B cell (primary cell): ENCODE results near the gene PTPRN2. TPM values are rescaled to one million over a fixed set of nuclear protein-coding genes. Genes with fewer than 3 reads are reported as not detected.

Experiments
- ATAC-seq: fragments of 200-7000 bp; cut with Tn5 transposase; one replicate; pipeline ENCODE4 v1.10.0; 2021; ENCODE audit warnings: low read depth, mild to moderate bottlenecking, moderate number of reproducible peaks, moderate library complexity
- CTCF ChIA-PET: fragments of 350-600 bp; sonication (Branson Sonifier 250); formaldehyde crosslinking; loops from one replicate; lab custom pipeline; 2021; ENCODE audit warnings: antibody characterized with exemption, inconsistent platforms; lab: Charles Lee
- POLR2A ChIA-PET: fragments of 350-600 bp; sonication (Branson Sonifier 250); formaldehyde crosslinking; loops from one replicate; lab custom pipeline; 2021; ENCODE audit warnings: antibody characterized with exemption; lab: Charles Lee
- DNase-seq: peaks from one replicate; pipeline ENCODE4 v3.0.0; 2013
- H2AFZ ChIP-seq: 2 replicates; pipeline ENCODE4 v1.6.1; 2012; ENCODE audit warnings: mild to moderate bottlenecking, low read depth, low read length; ENCODE audit not compliant: insufficient read depth, poor library complexity, severe bottlenecking
- H3K27ac ChIP-seq, 2 donors: 1 replicate in 1 of 2; 2 replicates in 1 of 2; pipeline ENCODE4 v1.5.1; 2012 to 2013; ENCODE audit warnings: low read length in 2 of 2, mild to moderate bottlenecking in 2 of 2, moderate library complexity in 1 of 2
- H3K27me3 ChIP-seq, 4 experiments: fragments of 200-600 bp in 1 of 4; sonication (generic) in 1 of 4; replicated peaks in 1 of 4; 1 replicate in 2 of 4; 2 replicates in 2 of 4; pipeline versions ENCODE4 v1.6.1 to v1.7.0; 2013 to 2016; ENCODE audit warnings: low read length in 3 of 4, mild to moderate bottlenecking in 2 of 4, mixed read lengths in 1 of 4, moderate library complexity in 1 of 4; ENCODE audit not compliant: insufficient read depth in 4 of 4, control insufficient read depth in 3 of 4; ENCODE audit errors: control extremely low read depth in 1 of 4
- H3K36me3 ChIP-seq, 2 experiments: replicated peaks in 1 of 2; 1 replicate in 1 of 2; 2 replicates in 1 of 2; pipeline versions ENCODE4 v1.6.1 to v1.7.1; 2013; ENCODE audit warnings: low read length in 1 of 2; ENCODE audit not compliant: insufficient read depth in 2 of 2, control insufficient read depth in 1 of 2; ENCODE audit errors: control extremely low read depth in 1 of 2, extremely low read depth in 1 of 2
- H3K4me1 ChIP-seq, 2 donors: fragments of 200-600 bp in 1 of 2; sonication (generic) in 1 of 2; 1 replicate in 1 of 2; 2 replicates in 1 of 2; pipeline versions ENCODE4 v1.5.1 to v1.6.1; 2013 to 2017; ENCODE audit warnings: low read length in 2 of 2; ENCODE audit not compliant: control insufficient read depth in 2 of 2, insufficient read depth in 2 of 2
- H3K4me2 ChIP-seq: replicated peaks from 2 replicates; pipeline ENCODE3; 2012; ENCODE audit warnings: mild to moderate bottlenecking, low read depth, low read length; ENCODE audit not compliant: poor library complexity, severe bottlenecking
- H3K4me3 ChIP-seq, 5 experiments: fragments of 200-600 bp in 1 of 5; sonication (generic) in 1 of 5; 1 replicate in 3 of 5; 2 replicates in 2 of 5; pipeline versions ENCODE4 v1.5.1 to v1.7.0; 2011 to 2016; ENCODE audit warnings: low read length in 4 of 5, mild to moderate bottlenecking in 4 of 5, low read depth in 2 of 5, control low read depth in 1 of 5, moderate library complexity in 1 of 5; ENCODE audit not compliant: insufficient read depth in 1 of 5; ENCODE audit errors: control extremely low read depth in 1 of 5, extremely low read depth in 1 of 5
- H3K79me2 ChIP-seq: fragments of 200-600 bp; sonication (generic); one replicate; pipeline ENCODE4 v1.6.0; 2016; ENCODE audit warnings: low read length; ENCODE audit not compliant: control insufficient read depth, insufficient read depth
- H3K9ac ChIP-seq: fragments of 200-600 bp; sonication (generic); 2 replicates; pipeline ENCODE4 v1.6.1; 2017; ENCODE audit warnings: mild to moderate bottlenecking, low read length, moderate library complexity
- H3K9me3 ChIP-seq, 3 donors: one replicate each; pipeline versions ENCODE4 v1.6.1 to v1.7.1; 2013; ENCODE audit warnings: low read length in 2 of 3; ENCODE audit not compliant: control insufficient read depth in 2 of 3, insufficient read depth in 1 of 3; ENCODE audit errors: control extremely low read depth in 1 of 3
- H4K20me1 ChIP-seq: 2 replicates; pipeline ENCODE4 v1.6.0; 2012; ENCODE audit warnings: mild to moderate bottlenecking, low read length; ENCODE audit not compliant: insufficient read depth, control insufficient read depth, poor library complexity, severe bottlenecking
- H3K27ac Mint-ChIP-seq: one replicate; pipeline ENCODE4 v1.8.0; 2021; ENCODE audit warnings: mixed read lengths
- H3K27me3 Mint-ChIP-seq: one replicate; pipeline ENCODE4 v1.8.0; 2021; ENCODE audit warnings: mixed read lengths
- H3K4me1 Mint-ChIP-seq: one replicate; pipeline ENCODE4 v1.8.0; 2021; ENCODE audit warnings: mixed read lengths
- H3K4me3 Mint-ChIP-seq: one replicate; pipeline ENCODE4 v1.8.0; 2021; ENCODE audit warnings: mixed read lengths
- H3K9me3 Mint-ChIP-seq: one replicate; pipeline ENCODE4 v1.8.0; 2022; ENCODE audit warnings: mixed read lengths; ENCODE audit not compliant: insufficient read depth
- CTCF ChIP-seq: fragments of 200-600 bp; IDR thresholded peaks from one replicate; pipeline ENCODE4 v1.8.0; 2022; ENCODE audit warnings: antibody characterized with exemption, mild to moderate bottlenecking
- EZH2 ChIP-seq: IDR thresholded peaks from 2 replicates; pipeline ENCODE4 v1.6.1; 2012; ENCODE audit warnings: borderline replicate concordance, low read depth, mild to moderate bottlenecking, moderate library complexity, low read length; ENCODE audit not compliant: insufficient read depth, poor library complexity, severe bottlenecking
- WGBS: methylation state at CpG from one replicate; pipeline ENCODE4 v1.1.5; 2013; ENCODE audit warnings: missing lambda C conversion rate; ENCODE audit not compliant: insufficient coverage; 5-methylcytosine and 5-hydroxymethylcytosine counted together
- intact Hi-C: fragments of 100-400 bp; cut with micrococcal nuclease; formaldehyde crosslinking; loops from one replicate; pipeline ENCODE4 v1.10.0; 2022
- polyA plus RNA-seq: library from polyadenylated mRNA; depleted of rRNA; stranded (reverse); fragments of >200 nt; gene quantifications from 2 replicates; pipeline ENCODE4 v1.2.3, GENCODE V29; 2012
- total RNA-seq, 2 donors: library from RNA; stranded (reverse); fragments of 120-200 nt in 1 of 2; gene quantifications; 1 replicate in 1 of 2; 2 replicates in 1 of 2; pipeline versions ENCODE4 v1.2.3 to v1.2.4, GENCODE V29; 2013 to 2022

PTPRN2 gene
- total and polyA plus RNA-seq, 2 donors (not counting 1 experiment from before 2014, with no cell fraction given), result 2.0 to 5.0 TPM

- no peak overlapping the region for H3K9ac ChIP-seq
- ATAC-seq, result no peak
- no peak overlapping the region for H3K4me2 ChIP-seq
- no peak overlapping the region for H3K4me3 ChIP-seq
- TF ChIP-seq EZH2 (no peak), CTCF (no peak)
- Mint-ChIP-seq H3K27ac (no peak overlapping the region), H3K4me3 (no peak overlapping the region), H3K4me1 (no peaks in the 10 kb centered on the region), H3K27me3 (no peaks in the 10 kb centered on the region), H3K9me3 (no peaks in the 10 kb centered on the region)
- POLR2A ChIA-PET, result no interaction called here
- no peaks in the 10 kb centered on the region for H3K36me3 ChIP-seq
- no peak overlapping the region for H3K27ac ChIP-seq
- no peaks in the 10 kb centered on the region for H3K4me1 ChIP-seq
- CTCF ChIA-PET, result no interaction called here
- H3K9me3 ChIP-seq, result peaks cover 0 to 74% (median 0%) of the 10 kb centered on the region in 3 donors
- DNase-seq, result no peak
- WGBS, result 91% methylated on average over 15 of the region's 15 CpGs
- intact Hi-C loops, result no loop called here
- no peaks in the 10 kb centered on the region for H3K27me3 ChIP-seq
- H4K20me1 ChIP-seq, result no peaks in the 10 kb centered on the region
- no peaks in the 10 kb centered on the region for H3K79me2 ChIP-seq
- H2AFZ ChIP-seq, result no peak overlapping the region
Measured at GRCh38 chr7:158110034-158110590, 477.5 kb downstream of the PTPRN2 start.

DNA sequence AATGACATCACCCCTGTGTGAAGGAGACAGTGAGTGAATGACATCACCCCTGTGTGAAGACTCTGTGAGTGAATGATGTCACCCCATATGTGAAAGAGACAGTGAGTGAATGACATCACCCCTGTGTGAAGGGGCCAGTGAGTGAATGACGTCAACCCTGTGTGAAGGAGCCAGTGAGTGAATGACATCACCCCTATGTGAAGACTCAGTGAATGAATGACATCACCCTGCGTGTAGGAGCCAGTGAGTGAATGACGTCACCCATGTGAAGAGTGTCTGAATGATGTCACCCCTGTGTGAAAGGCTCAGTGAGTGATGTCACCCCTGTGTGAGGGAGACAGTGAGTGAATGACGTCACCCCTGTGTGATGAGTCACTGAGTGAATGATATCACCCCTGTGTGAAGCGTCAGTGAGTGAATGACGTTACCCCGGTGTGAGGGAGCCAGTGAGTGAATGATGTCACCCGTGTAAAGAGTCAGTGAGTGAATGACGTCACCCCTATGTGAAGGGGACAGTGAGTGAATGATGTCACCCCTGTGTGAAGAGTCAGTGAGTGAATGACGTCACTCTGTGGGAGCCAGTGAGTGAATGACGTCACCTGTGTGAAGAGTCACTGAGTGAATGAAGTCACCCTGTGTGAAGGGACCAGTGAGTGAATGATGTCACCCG, 478.1 kb downstream of the PTPRN2 start:
- Histone ChIP-seq H4K20me1 (no peaks in the 10 kb centered on the region), H3K79me2 (no peaks in the 10 kb centered on the region), H3K36me3 (no peaks in the 10 kb centered on the region), H3K27ac (no peak overlapping the region), H2AFZ (no peak overlapping the region), H3K4me2 (no peak overlapping the region), H3K9ac (no peak overlapping the region), H3K9me3 (peaks cover 0 to 72% (median 0%) of the 10 kb centered on the region in 3 donors), H3K4me3 (no peak overlapping the region), H3K4me1 (no peaks in the 10 kb centered on the region), H3K27me3 (no peaks in the 10 kb centered on the region)
- DNase-seq (no peak), ATAC-seq (no peak)
- Mint-ChIP-seq H3K27me3 (no peaks in the 10 kb centered on the region), H3K4me3 (no peak overlapping the region), H3K9me3 (no peaks in the 10 kb centered on the region), H3K27ac (no peak overlapping the region), H3K4me1 (no peaks in the 10 kb centered on the region)
- POLR2A ChIA-PET, result no interaction called here
- intact Hi-C loops, result no loop called here
- WGBS, result 82% methylated on average over 12 of the region's 12 CpGs
- CTCF ChIA-PET, result no interaction called here
- TF ChIP-seq CTCF (no peak), EZH2 (no peak)
